GM23338 (cell line): ENCODE measurements around the gene AGFG1. TPM values are rescaled to one million over a fixed set of nuclear protein-coding genes. Genes with fewer than 3 reads are reported as not detected.

Experiments
- ATAC-seq: fragments of 200-7000 bp; cut with Tn5 transposase; 3 replicates; pipeline ENCODE4 v1.9.1; 2020
- DNase-seq: peaks from one replicate; pipeline ENCODE4 v3.0.0-alpha.2; 2015; ENCODE audit warnings: low spot score
- H2AFZ ChIP-seq: fragments of 200-600 bp; sonication (generic); 2 replicates; pipeline ENCODE4 v1.8.0; 2016; ENCODE audit warnings: antibody characterized with exemption, mild to moderate bottlenecking, moderate library complexity
- H3F3A ChIP-seq: fragments of 200-600 bp; sonication (generic); replicated peaks from 2 replicates; pipeline ENCODE4 v1.8.0; 2017; ENCODE audit warnings: antibody characterized with exemption, mixed run types, low read depth
- H3K27ac ChIP-seq: fragments of 200-600 bp; sonication (generic); 2 replicates; pipeline ENCODE4 v1.6.1; 2016; ENCODE audit warnings: low read depth
- H3K27me3 ChIP-seq: fragments of 200-600 bp; sonication (generic); 2 replicates; pipeline ENCODE4 v1.8.0; 2016; ENCODE audit warnings: mild to moderate bottlenecking, mixed run types, moderate library complexity; ENCODE audit not compliant: insufficient read depth
- H3K36me3 ChIP-seq: fragments of 200-600 bp; sonication (generic); 2 replicates; pipeline ENCODE4 v1.8.0; 2016; ENCODE audit warnings: mild to moderate bottlenecking; ENCODE audit not compliant: insufficient read depth
- H3K4me1 ChIP-seq: fragments of 200-600 bp; sonication (generic); 2 replicates; pipeline ENCODE4 v1.8.0; 2016; ENCODE audit warnings: mild to moderate bottlenecking, moderate library complexity; ENCODE audit not compliant: insufficient read depth
- H3K4me2 ChIP-seq: fragments of 200-600 bp; sonication (generic); 2 replicates; pipeline ENCODE4 v1.7.1; 2017; ENCODE audit warnings: mixed run types
- H3K4me3 ChIP-seq: fragments of 200-600 bp; sonication (generic); 2 replicates; pipeline ENCODE4 v1.6.1; 2016; ENCODE audit warnings: mixed run types
- H3K79me2 ChIP-seq: fragments of 200-600 bp; sonication (generic); replicated peaks from 2 replicates; pipeline ENCODE4 v1.8.0; 2017; ENCODE audit warnings: mild to moderate bottlenecking; ENCODE audit not compliant: insufficient read depth
- H3K9me2 ChIP-seq: fragments of 200-600 bp; sonication (generic); 2 replicates; pipeline ENCODE4 v1.8.0; 2017; ENCODE audit not compliant: insufficient read depth
- H4K20me1 ChIP-seq: fragments of 200-600 bp; sonication (generic); replicated peaks from 2 replicates; pipeline ENCODE4 v1.8.0; 2017; ENCODE audit warnings: mild to moderate bottlenecking; ENCODE audit not compliant: insufficient read depth
- H3K27ac Mint-ChIP-seq: 2 replicates; pipeline ENCODE4 v1.8.0; 2020; ENCODE audit warnings: inconsistent platforms, mild to moderate bottlenecking, moderate library complexity, mixed read lengths
- H3K27me3 Mint-ChIP-seq: 3 replicates; pipeline ENCODE4 v1.8.0; 2022; ENCODE audit warnings: low read depth, mild to moderate bottlenecking, moderate library complexity, mixed read lengths, inconsistent platforms; ENCODE audit not compliant: insufficient read depth, poor library complexity
- H3K36me3 Mint-ChIP-seq: 3 replicates; pipeline ENCODE4 v1.8.0; 2021; ENCODE audit warnings: low read depth, mild to moderate bottlenecking, inconsistent platforms, moderate library complexity, mixed read lengths
- H3K4me1 Mint-ChIP-seq: 3 replicates; pipeline ENCODE4 v1.8.0; 2020; ENCODE audit warnings: mild to moderate bottlenecking, inconsistent platforms, mixed read lengths
- H3K4me3 Mint-ChIP-seq: 3 replicates; pipeline ENCODE4 v1.8.0; 2021; ENCODE audit warnings: moderate library complexity, mild to moderate bottlenecking, inconsistent platforms, mixed read lengths
- H3K9me3 Mint-ChIP-seq: 3 replicates; pipeline ENCODE4 v1.8.0; 2020; ENCODE audit warnings: moderate library complexity, mild to moderate bottlenecking, inconsistent platforms, mixed read lengths
- CREB1 ChIP-seq: fragments of 250-450 bp; sonication (Bioruptor Pico); IDR thresholded peaks from 2 replicates; pipeline ENCODE4 v1.5.0; 2020; ENCODE audit warnings: low read depth, mild to moderate bottlenecking, moderate library complexity
- EZH2phosphoT487 ChIP-seq: fragments of 200-600 bp; sonication (generic); IDR thresholded peaks from one replicate; pipeline ENCODE4 v1.8.1; 2018; ENCODE audit warnings: antibody characterized with exemption; ENCODE audit not compliant: unreplicated experiment
- JUNB ChIP-seq: IDR thresholded peaks from one replicate; pipeline ENCODE4 v1.6.1; 2016; ENCODE audit warnings: antibody characterized with exemption; ENCODE audit not compliant: unreplicated experiment
- POLR2AphosphoS5 ChIP-seq: IDR thresholded peaks from 2 replicates; pipeline ENCODE4 v1.6.1; 2016; ENCODE audit warnings: antibody characterized with exemption, low read depth
- polyA plus RNA-seq: library from polyadenylated mRNA; unstranded; fragments of >200 nt; fragmentation: Nextera tagmentation; extraction: Ambion mirVana; gene quantifications from 2 replicates; pipeline ENCODE4 v1.2.1, GENCODE V29; 2016
- total RNA-seq: library from RNA; depleted of rRNA; stranded (reverse); fragments of >200 nt; shearing (Covaris generic); gene quantifications from 2 replicates; pipeline ENCODE4 v1.2.3, GENCODE V29; 2014
- TF ChIP-seq, protein P1 (sequence below): IDR thresholded peaks from 2 replicates; pipeline ENCODE4 v1.6.1; 2016; ENCODE audit warnings: antibody characterized with exemption
- TF ChIP-seq, protein P2 (sequence below): fragments of 250-450 bp; sonication (Bioruptor Pico); IDR thresholded peaks from 2 replicates; pipeline ENCODE4 v1.5.0; 2020; ENCODE audit warnings: mild to moderate bottlenecking, moderate library complexity

The AGFG1 gene
- total and polyA plus RNA-seq, 2 experiments from 2014 or later: 14.5 to 113 TPM

DNA sequence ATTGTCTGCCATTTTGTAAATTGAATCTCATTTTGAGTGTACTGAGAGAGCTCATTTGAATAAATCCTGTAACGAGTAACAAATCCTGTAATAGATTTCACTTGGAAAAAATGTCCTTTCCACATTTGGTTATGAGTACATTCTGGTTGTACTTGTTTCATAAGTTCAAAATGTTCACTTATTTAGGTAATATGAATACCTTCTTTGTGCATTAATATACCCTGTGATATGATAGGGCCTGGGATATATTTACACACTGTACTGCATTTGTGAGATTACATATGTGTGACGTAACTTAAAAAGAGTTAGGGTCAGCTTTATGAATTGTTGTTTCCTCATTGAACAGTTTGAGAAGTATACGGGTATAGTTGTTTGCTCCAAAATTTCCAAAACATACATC lies 16.1 kb downstream of the AGFG1 start:
- H3K4me3 Mint-ChIP-seq: no peak overlapping the region
- H3K4me1 ChIP-seq: peaks cover 8% of the 10 kb centered on the region
- no peaks in the 10 kb centered on the region for H3K27me3 Mint-ChIP-seq
- no peak overlapping the region for H2AFZ ChIP-seq
- H3K27ac ChIP-seq: no peak overlapping the region
- ATAC-seq: no peak
- peaks cover 100% of the 10 kb centered on the region for H3K79me2 ChIP-seq
- no peak overlapping the region for H3K4me3 ChIP-seq
- H3K9me2 ChIP-seq: no peaks in the 10 kb centered on the region
- H3K4me2 ChIP-seq: no peak overlapping the region; the same call in 1 of the 2 replicates
- H3K36me3 Mint-ChIP-seq: peaks cover 12% of the 10 kb centered on the region; the same call in 2 of the 3 replicates
- peaks cover 16% of the 10 kb centered on the region for H3K4me1 Mint-ChIP-seq
- H3K36me3 ChIP-seq: no peaks in the 10 kb centered on the region
- peaks cover 10% of the 10 kb centered on the region; the same call in 2 of the 3 replicates for H3K9me3 Mint-ChIP-seq
- no peak for DNase-seq
- H3K27me3 ChIP-seq: no peaks in the 10 kb centered on the region
- H3F3A ChIP-seq: no peaks in the 10 kb centered on the region
- no peak overlapping the region for H3K27ac Mint-ChIP-seq
- peaks cover 42% of the 10 kb centered on the region for H4K20me1 ChIP-seq
- TF ChIP-seq POLR2AphosphoS5 (no peak), JUNB (no peak), CREB1 (CRISPR knock-in tag) (no peak), EZH2phosphoT487 (no peak)
- TF ChIP-seq, protein P1, sequence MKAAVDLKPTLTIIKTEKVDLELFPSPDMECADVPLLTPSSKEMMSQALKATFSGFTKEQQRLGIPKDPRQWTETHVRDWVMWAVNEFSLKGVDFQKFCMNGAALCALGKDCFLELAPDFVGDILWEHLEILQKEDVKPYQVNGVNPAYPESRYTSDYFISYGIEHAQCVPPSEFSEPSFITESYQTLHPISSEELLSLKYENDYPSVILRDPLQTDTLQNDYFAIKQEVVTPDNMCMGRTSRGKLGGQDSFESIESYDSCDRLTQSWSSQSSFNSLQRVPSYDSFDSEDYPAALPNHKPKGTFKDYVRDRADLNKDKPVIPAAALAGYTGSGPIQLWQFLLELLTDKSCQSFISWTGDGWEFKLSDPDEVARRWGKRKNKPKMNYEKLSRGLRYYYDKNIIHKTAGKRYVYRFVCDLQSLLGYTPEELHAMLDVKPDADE: no peak
- TF ChIP-seq, protein P2, sequence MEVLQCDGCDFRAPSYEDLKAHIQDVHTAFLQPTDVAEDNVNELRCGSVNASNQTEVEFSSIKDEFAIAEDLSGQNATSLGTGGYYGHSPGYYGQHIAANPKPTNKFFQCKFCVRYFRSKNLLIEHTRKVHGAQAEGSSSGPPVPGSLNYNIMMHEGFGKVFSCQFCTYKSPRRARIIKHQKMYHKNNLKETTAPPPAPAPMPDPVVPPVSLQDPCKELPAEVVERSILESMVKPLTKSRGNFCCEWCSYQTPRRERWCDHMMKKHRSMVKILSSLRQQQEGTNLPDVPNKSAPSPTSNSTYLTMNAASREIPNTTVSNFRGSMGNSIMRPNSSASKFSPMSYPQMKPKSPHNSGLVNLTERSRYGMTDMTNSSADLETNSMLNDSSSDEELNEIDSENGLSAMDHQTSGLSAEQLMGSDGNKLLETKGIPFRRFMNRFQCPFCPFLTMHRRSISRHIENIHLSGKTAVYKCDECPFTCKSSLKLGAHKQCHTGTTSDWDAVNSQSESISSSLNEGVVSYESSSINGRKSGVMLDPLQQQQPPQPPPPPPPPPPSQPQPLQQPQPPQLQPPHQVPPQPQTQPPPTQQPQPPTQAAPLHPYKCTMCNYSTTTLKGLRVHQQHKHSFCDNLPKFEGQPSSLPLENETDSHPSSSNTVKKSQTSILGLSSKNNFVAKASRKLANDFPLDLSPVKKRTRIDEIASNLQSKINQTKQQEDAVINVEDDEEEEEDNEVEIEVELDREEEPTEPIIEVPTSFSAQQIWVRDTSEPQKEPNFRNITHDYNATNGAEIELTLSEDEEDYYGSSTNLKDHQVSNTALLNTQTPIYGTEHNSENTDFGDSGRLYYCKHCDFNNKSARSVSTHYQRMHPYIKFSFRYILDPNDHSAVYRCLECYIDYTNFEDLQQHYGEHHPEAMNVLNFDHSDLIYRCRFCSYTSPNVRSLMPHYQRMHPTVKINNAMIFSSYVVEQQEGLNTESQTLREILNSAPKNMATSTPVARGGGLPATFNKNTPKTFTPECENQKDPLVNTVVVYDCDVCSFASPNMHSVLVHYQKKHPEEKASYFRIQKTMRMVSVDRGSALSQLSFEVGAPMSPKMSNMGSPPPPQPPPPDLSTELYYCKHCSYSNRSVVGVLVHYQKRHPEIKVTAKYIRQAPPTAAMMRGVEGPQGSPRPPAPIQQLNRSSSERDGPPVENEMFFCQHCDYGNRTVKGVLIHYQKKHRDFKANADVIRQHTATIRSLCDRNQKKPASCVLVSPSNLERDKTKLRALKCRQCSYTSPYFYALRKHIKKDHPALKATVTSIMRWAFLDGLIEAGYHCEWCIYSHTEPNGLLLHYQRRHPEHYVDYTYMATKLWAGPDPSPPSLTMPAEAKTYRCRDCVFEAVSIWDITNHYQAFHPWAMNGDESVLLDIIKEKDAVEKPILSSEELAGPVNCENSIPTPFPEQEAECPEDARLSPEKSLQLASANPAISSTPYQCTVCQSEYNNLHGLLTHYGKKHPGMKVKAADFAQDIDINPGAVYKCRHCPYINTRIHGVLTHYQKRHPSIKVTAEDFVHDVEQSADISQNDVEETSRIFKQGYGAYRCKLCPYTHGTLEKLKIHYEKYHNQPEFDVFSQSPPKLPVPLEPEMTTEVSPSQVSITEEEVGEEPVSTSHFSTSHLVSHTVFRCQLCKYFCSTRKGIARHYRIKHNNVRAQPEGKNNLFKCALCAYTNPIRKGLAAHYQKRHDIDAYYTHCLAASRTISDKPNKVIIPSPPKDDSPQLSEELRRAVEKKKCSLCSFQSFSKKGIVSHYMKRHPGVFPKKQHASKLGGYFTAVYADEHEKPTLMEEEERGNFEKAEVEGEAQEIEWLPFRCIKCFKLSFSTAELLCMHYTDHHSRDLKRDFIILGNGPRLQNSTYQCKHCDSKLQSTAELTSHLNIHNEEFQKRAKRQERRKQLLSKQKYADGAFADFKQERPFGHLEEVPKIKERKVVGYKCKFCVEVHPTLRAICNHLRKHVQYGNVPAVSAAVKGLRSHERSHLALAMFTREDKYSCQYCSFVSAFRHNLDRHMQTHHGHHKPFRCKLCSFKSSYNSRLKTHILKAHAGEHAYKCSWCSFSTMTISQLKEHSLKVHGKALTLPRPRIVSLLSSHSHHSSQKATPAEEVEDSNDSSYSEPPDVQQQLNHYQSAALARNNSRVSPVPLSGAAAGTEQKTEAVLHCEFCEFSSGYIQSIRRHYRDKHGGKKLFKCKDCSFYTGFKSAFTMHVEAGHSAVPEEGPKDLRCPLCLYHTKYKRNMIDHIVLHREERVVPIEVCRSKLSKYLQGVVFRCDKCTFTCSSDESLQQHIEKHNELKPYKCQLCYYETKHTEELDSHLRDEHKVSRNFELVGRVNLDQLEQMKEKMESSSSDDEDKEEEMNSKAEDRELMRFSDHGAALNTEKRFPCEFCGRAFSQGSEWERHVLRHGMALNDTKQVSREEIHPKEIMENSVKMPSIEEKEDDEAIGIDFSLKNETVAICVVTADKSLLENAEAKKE (CRISPR knock-in tag): no peak
